Cardiac fibroblast (primary cell): ENCODE measurements around the gene NR1D1.

Source experiments
- DNase-seq, 2 donors: peaks; one replicate each; pipeline versions ENCODE4 v3.0.0 to v3.0.0-alpha.2; 2010; ENCODE audit warnings: low read depth in 2 of 2
- H3K4me3 ChIP-seq, 2 donors: replicated peaks in 1 of 2; 1 replicate in 1 of 2; 2 replicates in 1 of 2; pipeline ENCODE4 v1.5.1; 2011; ENCODE audit warnings: low read depth in 2 of 2, low read length in 2 of 2, mild to moderate bottlenecking in 2 of 2, moderate library complexity in 1 of 2
- TF ChIP-seq, protein P1 (sequence below): IDR thresholded peaks from one replicate; pipeline ENCODE4 v1.5.1; 2011; ENCODE audit warnings: low read depth, mild to moderate bottlenecking, low read length, inconsistent platforms

The NR1D1 gene

GRCh38 chr17:40111221-40112128 lies 11.1 kb upstream of the NR1D1 start:
- TF ChIP-seq, protein P1, sequence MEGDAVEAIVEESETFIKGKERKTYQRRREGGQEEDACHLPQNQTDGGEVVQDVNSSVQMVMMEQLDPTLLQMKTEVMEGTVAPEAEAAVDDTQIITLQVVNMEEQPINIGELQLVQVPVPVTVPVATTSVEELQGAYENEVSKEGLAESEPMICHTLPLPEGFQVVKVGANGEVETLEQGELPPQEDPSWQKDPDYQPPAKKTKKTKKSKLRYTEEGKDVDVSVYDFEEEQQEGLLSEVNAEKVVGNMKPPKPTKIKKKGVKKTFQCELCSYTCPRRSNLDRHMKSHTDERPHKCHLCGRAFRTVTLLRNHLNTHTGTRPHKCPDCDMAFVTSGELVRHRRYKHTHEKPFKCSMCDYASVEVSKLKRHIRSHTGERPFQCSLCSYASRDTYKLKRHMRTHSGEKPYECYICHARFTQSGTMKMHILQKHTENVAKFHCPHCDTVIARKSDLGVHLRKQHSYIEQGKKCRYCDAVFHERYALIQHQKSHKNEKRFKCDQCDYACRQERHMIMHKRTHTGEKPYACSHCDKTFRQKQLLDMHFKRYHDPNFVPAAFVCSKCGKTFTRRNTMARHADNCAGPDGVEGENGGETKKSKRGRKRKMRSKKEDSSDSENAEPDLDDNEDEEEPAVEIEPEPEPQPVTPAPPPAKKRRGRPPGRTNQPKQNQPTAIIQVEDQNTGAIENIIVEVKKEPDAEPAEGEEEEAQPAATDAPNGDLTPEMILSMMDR = peak; percentile 72
- peak; percentile 96 to 99 for DNase-seq
- H3K4me3 ChIP-seq = peak overlapping the region in 1 of 2 donors; percentile 27

GRCh38 chr17:40110026-40110845 lies 9.8 kb upstream of the NR1D1 start:
- H3K4me3 ChIP-seq = no peak overlapping the region
- DNase-seq = no peak
- TF ChIP-seq, protein P1 = no peak

GRCh38 chr17:40108970-40109824 lies 8.8 kb upstream of the NR1D1 start:
- peak in 1 of 2 donors; percentile 38 for DNase-seq
- TF ChIP-seq, protein P1 = peak; percentile 6
- no peak overlapping the region for H3K4me3 ChIP-seq

- no peak overlapping the region for H3K4me3 ChIP-seq
- DNase-seq = peak in 1 of 2 donors; percentile 42
- TF ChIP-seq, protein P1 = no peak
Observed at GRCh38 chr17:40107522-40108174, 7.3 kb upstream of the NR1D1 start.

DNA sequence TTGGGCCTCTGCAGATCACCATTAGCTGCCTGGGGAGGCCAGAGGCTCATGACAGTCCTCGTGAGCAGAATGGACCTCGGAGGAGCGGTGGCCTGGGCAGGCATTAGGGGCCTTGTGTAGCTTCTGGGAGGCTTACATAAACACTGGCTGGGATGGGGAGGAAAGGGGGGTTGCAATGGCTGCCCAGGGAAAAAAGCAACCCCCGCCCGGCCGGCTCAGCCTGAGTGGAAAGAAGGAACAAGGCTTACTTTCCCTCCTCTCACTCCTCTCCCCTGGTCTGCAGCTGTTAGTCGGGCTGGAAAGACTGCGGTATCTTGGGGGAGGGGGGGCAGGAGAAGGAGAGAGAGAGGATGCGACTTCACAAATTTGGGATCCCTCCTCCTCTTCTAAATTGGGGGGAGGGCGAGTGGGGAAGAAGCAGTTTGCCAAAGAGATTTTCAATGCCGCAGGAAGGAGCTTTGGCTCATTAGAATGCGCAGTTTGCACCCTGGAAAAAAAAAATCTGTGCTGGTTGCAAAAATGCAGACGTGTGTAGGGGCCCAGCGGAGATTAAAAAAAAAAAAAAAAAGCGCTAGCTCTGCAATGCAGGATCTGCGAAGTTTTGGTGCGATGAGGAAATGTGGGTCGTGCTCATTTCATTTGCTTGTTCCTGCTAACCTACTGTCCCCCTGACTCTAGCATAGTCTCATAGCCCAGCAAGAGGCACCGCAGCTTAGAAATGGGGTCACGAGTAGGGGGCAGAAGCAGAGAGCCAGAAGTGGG lies 6.6 kb upstream of the NR1D1 start:
- TF ChIP-seq, protein P1 = no peak
- DNase-seq = peak in 1 of 2 donors; percentile 61
- no peak overlapping the region for H3K4me3 ChIP-seq
